ENCODE data around the gene PTK7. TPM values are rescaled to one million over a fixed set of nuclear protein-coding genes. Genes with fewer than 3 reads are reported as not detected.
A peak's percentile ranks its signal among the peaks of the same experiment; 100 is the strongest.

PTK7 gene
- total and polyA plus RNA-seq, 9 donors, result 44.4 to 167 (median 84.8) TPM

DNA sequence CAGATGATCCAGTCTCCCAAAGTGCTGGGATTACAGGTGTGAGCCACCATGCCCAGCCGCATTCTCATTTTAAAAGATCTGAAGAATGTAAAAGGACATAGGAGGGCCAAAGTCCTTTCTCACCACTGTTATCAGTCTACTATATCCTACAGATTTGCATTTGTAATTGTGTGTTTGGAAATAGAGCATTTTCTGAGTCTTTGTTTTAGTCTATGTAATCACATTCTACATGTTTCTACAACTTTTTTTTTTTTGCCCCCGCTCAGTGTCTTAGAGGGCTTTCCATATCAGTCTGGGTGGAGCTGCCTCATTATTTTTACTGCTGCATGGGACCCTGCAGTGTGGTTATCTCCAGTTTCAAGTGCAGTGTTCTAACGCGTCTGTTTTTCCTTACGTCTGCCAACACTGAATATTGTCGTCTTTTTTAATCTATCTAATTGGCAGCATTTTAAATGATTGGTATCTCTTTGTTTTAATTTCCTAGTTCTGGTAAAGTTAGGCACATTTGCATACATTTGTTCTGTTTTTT is 113.7 kb downstream of the PTK7 start:
- DNase-seq, result no peak
- no peaks in the 10 kb centered on the region for H3K36me3 ChIP-seq
- no peak for TF ChIP-seq POLR2A (IDR thresholded peaks at IDR 0.05)
- TF ChIP-seq, protein P1, sequence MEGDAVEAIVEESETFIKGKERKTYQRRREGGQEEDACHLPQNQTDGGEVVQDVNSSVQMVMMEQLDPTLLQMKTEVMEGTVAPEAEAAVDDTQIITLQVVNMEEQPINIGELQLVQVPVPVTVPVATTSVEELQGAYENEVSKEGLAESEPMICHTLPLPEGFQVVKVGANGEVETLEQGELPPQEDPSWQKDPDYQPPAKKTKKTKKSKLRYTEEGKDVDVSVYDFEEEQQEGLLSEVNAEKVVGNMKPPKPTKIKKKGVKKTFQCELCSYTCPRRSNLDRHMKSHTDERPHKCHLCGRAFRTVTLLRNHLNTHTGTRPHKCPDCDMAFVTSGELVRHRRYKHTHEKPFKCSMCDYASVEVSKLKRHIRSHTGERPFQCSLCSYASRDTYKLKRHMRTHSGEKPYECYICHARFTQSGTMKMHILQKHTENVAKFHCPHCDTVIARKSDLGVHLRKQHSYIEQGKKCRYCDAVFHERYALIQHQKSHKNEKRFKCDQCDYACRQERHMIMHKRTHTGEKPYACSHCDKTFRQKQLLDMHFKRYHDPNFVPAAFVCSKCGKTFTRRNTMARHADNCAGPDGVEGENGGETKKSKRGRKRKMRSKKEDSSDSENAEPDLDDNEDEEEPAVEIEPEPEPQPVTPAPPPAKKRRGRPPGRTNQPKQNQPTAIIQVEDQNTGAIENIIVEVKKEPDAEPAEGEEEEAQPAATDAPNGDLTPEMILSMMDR (IDR thresholded peaks at IDR 0.05), result no peak
- no peak for TF ChIP-seq EP300 (IDR thresholded peaks at IDR 0.05)
- no peaks in the 10 kb centered on the region for H3K9me3 ChIP-seq
- no peaks in the 10 kb centered on the region for H3K27me3 ChIP-seq
- H3K4me3 ChIP-seq, result no peak overlapping the region
- WGBS, 3 donors, result 55 to 70% (median 63%) methylated on average over 6 of the region's 6 CpGs
- intact Hi-C loops (cut with DNase I), result no loop called here
- H3K4me1 ChIP-seq (ENCODE audit: insufficient read depth), result no peaks in the 10 kb centered on the region
- H3K27ac ChIP-seq, result no peak overlapping the region

DNA sequence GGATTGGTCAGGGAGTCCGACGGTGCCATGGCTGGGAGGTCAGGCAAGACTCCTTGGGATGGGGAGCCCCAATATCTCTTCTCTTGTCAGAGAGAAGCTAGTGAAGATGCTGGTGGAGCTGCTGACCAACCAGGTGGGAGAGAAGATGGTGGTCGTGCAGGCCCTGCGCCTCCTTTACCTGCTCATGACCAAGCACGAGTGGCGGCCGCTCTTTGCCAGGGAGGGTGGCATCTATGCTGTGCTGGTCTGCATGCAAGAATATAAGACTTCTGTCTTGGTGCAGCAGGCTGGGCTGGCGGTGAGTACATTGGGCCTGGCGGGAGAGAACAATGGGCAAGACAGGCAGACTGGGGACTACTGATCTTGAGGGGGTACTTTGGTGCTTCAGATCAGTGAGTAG is 116.8 kb downstream of the PTK7 start:
- Histone ChIP-seq H3K27ac (no peak overlapping the region), H3K4me1 (ENCODE audit: insufficient read depth) (no peaks in the 10 kb centered on the region), H3K4me3 (no peak overlapping the region), H3K9me3 (no peaks in the 10 kb centered on the region), H3K36me3 (no peaks in the 10 kb centered on the region), H3K27me3 (no peaks in the 10 kb centered on the region)
- intact Hi-C loops (cut with DNase I), result no loop called here
- TF ChIP-seq POLR2A (IDR thresholded peaks at IDR 0.05), result no peak
- DNase-seq, result peak in 1 of 5 donors; percentile 8
- 92 to 96% (median 92%) methylated on average over 9 of the region's 9 CpGs for WGBS, 3 donors

- WGBS, 3 donors, result 89 to 93% (median 92%) methylated on average over 5 of the region's 5 CpGs
- H3K4me3 ChIP-seq, result no peak overlapping the region
- TF ChIP-seq, protein P1 (IDR thresholded peaks at IDR 0.05), result no peak
- no peak for TF ChIP-seq EP300 (IDR thresholded peaks at IDR 0.05)
- TF ChIP-seq POLR2A (IDR thresholded peaks at IDR 0.05), result no peak
- H3K27me3 ChIP-seq, result no peaks in the 10 kb centered on the region
- intact Hi-C loops (cut with DNase I), result no loop called here
- no peaks in the 10 kb centered on the region for H3K36me3 ChIP-seq
- DNase-seq, result peak in 2 of 5 donors; percentile 1 to 3
- H3K4me1 ChIP-seq (ENCODE audit: insufficient read depth), result no peaks in the 10 kb centered on the region
- H3K27ac ChIP-seq, result no peak overlapping the region
- H3K9me3 ChIP-seq, result no peaks in the 10 kb centered on the region
These were observed 117.8 kb downstream of the PTK7 start for GRCh38 chr6:43193929-43194328.

DNA sequence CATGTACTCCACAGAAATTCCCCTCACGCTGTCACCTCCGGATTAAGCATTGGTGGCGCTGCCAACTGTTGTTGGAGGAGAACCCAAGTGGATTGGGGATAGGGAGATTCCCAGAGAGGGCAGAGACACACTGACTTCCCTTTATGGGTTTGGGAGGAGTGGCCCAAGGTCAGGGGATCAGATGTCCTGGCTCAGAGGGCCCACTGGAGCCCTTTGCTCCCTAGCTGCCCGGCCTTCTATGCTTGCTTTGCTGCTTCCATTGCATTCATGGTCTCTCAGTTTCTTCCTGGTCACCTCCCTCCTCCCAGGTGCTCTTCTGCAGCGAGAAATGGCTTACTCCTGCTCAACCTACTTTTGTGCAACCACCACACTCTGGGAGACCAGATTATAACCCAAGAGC is 120.2 kb downstream of the PTK7 start:
- intact Hi-C loops (cut with DNase I), result no loop called here
- Histone ChIP-seq H3K36me3 (no peaks in the 10 kb centered on the region), H3K4me1 (ENCODE audit: insufficient read depth) (no peaks in the 10 kb centered on the region), H3K9me3 (no peaks in the 10 kb centered on the region), H3K4me3 (no peak overlapping the region), H3K27ac (no peak overlapping the region), H3K27me3 (no peaks in the 10 kb centered on the region)
- 78 to 88% (median 82%) methylated on average over 5 of the region's 5 CpGs for WGBS, 3 donors
- TF ChIP-seq, protein P1 (IDR thresholded peaks at IDR 0.05), result no peak
- TF ChIP-seq EP300 (IDR thresholded peaks at IDR 0.05) (no peak), POLR2A (IDR thresholded peaks at IDR 0.05) (no peak)
- peak in 1 of 5 donors; percentile 2 for DNase-seq

DNA sequence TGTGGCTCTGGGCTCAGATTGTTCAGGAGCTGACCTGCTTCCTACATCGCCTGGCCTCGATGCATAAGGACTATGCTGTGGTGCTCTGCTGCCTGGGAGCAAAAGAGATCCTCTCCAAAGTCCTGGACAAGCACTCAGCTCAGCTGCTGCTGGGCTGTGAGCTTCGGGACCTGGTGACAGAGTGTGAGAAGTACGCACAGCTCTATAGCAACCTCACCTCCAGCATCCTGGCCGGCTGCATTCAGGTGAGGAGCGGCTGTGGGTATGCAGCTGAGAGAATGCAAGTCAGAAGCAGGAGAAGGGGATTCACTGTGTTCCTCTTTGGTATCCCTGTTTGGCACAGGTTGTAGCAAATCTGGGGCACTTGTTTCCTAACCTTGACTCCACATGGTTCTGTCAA is 123.8 kb downstream of the PTK7 start:
- H3K27ac ChIP-seq, result no peak overlapping the region
- TF ChIP-seq, protein P1 (IDR thresholded peaks at IDR 0.05), result no peak
- no peak for TF ChIP-seq EP300 (IDR thresholded peaks at IDR 0.05)
- no peaks in the 10 kb centered on the region for H3K36me3 ChIP-seq
- peak in 1 of 5 donors; percentile 4 for DNase-seq
- intact Hi-C loops (cut with DNase I), result no loop called here
- H3K4me1 ChIP-seq (ENCODE audit: insufficient read depth), result no peaks in the 10 kb centered on the region
- 87 to 89% (median 87%) methylated on average over 6 of the region's 6 CpGs for WGBS, 3 donors
- H3K4me3 ChIP-seq, result no peak overlapping the region
- H3K27me3 ChIP-seq, result no peaks in the 10 kb centered on the region
- H3K9me3 ChIP-seq, result no peaks in the 10 kb centered on the region
